ENCODE data around the gene SEMA6A.
A peak's percentile ranks its signal among the peaks of the same experiment; 100 is the strongest.

The SEMA6A gene

DNA sequence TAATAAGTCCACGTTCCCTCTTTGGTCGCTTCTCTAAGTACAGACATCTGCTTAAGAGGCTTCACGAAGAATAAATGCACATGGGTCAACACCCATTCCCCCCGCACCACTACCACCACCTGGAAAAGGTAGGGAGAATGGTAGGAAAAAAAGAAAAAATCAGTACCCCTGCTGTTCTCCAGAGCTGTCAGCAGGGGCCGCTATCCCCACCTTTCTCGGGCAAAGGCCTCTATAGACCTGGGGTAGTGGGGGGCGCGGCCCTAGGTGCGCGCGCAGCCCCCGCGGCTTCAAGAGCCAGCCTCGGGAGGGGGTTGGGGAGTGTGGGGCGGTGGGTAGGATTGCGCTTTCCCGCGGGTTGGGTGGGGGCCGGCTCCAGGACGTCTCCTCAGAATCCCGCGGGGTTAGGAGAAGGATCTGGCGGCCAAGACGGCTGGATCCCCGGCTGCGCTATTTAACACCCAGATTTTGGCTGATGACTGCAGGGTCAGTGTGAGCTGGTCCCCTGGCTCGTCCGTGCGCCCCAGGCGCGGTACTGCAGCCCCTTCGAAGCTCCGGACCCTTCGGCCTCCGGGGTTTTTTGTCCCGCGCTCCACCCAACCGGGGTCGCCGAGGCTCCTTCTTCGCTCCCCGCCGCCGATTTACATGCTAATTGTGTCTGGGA, 1.6 kb upstream of the SEMA6A start:
- peak in 1 of 2 donors; percentile 33 for DNase-seq (ENCODE audit: low read depth in 2 of 2)

DNA sequence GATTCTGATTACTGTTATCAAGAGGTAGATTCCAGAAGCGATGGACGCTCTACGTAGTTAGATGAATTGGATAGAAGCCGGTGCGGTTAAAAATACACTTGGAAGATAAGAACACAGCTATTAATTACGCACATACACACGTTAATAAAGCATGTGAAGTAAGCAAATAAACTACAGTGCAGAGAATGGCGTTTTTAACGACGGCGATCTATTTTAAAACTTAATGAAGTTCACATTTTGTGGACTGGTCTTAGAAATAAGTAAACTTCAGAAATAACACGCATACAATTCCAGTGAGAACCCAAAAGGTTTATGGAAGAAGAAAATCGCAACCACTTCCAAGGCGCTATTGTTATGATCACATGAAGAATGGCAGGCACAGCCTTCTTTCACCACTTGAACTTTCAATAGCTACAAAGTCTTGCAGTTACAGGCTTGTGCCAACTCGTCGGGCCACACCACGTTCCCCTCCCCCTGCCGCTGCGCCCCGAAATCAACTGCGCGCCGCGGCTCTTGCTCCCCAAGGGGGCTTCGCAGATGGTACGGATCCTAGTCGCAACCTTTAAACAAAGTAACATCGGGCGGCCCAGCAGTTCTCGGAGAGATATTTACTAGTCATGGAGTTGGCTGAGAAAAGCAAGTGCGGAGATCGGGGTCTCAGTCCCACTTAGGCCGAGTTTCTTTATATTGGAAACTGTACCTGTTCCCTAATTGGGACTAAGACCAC, 866 bp upstream of the SEMA6A start:
- DNase-seq (ENCODE audit: low read depth in 2 of 2): no peak

DNA sequence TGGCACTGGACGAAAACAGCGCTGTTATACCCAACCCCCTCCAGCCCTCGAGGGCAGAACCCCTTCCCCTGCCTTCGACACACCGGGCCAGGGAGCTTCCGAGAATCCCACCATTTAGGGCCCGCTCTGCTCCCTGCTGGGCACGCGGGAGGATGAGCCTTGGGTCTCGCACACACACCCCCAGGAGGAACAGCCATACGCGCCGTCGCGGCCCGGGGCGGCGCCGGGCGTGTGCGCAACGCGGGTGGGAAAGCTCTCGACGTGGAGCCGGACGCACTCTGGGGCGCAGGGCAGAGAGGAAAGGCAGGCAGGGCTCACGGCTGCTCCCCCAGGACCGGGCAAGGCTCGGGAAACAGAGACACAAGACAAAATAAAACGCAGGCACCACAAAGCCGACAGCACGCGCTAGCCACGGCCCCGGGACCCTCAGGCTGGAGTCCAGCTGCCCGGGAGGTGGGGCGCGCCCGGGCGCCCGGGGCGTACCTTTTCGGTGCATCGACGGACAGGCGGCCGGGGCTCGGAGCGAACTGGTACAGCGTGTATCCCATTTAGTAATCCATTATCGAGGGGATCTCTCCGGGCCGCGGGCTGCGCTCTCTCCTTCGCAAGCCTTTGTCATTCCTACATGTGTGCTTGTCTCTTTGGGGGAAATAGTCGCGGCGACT, 789 bp downstream of the SEMA6A start:
- DNase-seq (ENCODE audit: low read depth in 2 of 2): no peak

DNA sequence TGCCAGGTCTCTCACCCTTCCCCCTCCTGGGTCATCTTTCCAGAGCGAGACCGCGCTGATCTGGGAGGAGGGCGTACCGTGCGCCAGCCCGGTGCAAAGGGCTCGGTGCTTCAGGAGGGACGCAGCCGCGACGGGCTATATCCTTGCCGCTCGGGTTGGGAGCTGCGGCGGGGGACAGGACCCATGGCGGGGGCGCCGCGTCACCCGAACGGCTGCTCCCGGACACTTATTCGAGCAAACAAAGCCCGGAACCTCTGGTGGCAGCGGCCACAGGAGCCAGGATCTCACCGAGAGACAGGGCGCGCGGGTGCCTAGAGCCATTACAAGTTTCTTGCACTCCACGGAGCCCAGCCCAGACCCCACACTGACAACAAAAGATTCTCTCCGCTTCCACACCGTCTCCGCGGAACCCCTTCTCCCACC, 1.3 kb downstream of the SEMA6A start:
- DNase-seq (ENCODE audit: low read depth in 2 of 2): no peak

DNA sequence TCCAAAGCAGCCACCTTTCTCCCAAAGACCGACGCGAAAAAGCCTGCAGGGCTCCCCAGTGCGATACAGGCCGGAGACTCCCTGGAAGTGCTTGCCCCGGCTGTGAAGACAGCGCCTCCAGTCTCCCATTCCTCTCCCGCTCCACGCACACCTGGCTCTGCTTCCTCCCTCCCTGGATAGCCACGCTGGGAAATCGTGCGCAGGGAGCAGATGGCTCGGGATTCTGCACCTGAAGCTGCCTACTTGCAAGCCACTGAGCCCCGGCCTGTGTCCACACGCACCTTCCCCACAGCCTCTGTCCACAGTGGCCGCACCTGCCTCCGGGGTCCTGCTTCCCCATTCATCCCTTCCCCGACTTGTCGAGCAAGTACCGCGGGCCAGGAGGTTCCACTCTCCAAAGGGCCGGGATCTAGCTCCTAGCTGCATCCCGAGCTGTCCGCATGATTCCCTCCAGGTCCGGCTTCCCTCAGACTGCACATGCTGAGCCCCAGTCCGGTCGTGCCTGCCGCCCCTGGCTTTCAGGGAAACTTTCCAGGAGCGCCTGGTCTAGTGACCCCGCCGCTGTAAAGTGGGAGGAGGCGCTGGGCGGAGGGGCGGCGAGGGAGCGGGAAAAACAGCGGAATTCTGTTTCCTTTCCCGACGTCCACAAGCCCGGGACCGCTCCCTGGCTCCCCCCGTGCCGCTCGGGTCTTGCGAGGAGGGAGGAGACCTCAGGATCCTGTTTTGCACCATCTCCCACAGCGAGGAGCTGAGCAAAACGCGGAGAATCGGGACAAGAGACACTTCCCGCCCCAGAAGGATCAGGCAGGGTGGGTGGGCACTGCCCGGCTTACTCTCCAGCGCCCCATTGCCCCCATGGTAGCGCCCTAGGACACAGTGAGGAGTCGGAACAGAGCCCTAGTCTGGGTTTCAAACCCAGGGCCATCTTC, 2.0 kb downstream of the SEMA6A start:
- DNase-seq (ENCODE audit: low read depth in 2 of 2): no peak

DNA sequence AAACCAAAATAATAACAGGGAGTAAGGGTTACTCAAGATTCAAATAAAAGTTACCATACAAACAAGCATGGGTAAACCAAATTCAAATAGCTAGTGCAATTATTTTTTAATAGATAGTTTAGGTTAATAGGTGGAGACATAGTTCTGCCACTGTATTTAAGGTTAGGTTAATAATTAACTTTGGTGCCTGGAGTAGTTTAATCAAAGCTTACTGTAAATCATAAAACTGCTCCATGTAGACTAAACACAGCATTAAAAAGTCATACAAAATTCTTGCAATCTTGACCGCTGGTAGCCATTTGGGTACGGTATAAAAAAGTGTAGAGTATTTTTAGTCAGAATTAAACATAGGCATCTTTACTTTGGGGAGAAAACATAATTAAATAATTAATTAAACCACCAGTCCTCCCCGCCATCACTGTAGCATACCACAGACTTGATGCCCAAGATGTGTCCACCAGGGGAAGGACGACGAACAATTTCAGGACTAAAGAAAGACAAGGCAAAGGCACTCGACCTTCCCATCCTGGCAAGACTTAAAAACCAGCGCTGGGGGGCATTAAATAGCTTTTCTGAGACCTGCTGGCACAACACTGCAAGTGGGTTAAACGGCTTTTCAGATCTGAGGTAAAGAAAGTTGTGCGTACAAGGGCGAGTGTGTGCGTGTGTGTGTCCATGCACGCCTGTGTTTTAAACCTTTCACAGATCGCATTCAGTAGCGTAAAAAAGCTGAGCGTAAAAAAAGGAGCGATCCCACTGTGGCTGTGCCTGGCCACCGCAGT, 2.9 kb downstream of the SEMA6A start:
- no peak for DNase-seq (ENCODE audit: low read depth in 2 of 2)

DNA sequence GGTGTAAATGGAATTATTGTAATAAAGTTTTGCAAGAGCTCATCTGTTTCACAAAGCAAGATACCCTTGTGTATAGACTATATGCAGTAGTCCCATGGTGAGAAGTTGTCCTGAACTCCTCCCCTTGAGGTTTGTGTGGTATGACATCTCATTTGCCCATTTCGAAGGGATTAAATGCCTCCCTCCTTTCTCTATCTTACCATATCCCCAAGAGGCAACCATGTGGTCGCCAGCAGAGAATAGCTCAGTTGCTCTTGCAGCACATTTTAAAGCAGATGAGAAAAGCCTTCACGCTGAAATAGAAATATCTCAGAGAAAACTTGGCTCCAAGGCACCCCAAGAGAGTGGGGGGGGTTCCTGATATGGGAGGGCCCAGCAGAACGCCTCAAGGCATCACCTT, 4.6 kb downstream of the SEMA6A start:
- DNase-seq (ENCODE audit: low read depth in 2 of 2): no peak

DNA sequence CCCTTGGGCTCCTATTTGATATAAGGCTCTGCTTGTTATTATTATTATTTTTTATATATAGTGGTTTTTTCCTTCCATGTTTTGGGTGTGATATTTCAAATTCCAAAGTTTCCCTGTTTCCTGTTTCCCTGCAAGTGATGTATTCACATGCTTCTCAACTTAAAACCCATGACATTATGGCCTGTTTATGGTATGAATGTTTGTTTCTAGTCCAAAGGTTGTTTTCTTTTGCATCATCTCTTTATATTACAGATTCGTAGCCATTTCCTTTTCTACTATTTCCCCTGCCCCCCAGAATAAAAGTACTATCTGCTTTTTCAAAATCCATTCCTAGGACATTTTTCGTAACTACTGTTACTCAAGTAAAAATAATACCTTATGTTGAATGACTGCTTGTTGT, 7.5 kb downstream of the SEMA6A start:
- no peak for DNase-seq (ENCODE audit: low read depth in 2 of 2)

DNA sequence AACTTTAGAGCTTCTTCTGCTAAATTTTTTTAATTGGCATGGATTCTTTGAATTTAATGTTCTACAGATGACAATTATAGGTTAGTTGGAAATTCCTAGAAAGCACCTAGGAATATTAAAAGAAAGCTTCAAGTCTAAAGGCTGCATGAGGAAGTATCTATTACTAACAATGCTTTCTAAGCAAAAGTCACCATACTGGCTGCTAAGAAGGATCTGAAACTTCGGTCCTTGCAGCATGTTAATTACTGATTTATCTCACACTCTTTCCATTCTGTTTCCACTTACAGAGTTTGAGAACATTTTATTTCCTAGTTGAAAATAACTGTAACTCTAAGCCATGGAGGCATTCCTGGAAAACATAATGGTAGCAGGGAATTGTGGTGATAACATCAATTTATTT, 8.4 kb downstream of the SEMA6A start:
- no peak for DNase-seq (ENCODE audit: low read depth in 2 of 2)

DNA sequence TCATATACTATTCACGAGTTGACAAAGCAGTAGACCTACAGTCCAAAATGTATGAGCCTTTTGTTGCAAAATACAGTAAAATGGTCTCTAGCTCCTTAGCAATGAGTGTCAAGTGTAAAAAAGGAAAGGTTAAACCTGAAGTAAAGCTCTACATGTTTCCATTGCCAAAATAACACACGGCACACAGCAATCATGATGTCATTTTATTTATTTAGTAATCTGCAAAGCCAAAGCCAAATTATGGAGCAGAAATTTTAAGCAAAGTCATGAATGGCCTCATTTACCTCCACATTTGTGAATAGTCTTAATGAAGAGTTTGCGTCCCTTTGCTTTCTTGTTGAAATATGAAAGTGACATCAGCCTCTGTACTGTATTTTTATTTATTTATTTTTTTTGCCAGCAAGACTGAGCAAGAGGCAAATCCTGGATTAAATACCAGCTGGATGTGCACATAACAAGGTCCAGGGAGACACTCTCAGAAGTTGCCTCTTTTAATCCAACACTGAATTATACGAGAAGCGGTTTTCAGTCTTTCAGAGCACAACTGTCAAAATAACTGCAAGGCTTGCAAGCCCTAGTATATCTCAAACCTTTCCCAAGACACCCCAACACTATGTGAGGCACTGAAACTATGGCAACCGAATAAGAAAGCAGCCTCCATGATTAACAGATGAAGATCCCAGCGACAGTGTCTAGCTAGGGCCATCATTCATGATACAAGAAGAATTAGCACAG, 9.7 kb downstream of the SEMA6A start:
- no peak for DNase-seq (ENCODE audit: low read depth in 2 of 2)

DNA sequence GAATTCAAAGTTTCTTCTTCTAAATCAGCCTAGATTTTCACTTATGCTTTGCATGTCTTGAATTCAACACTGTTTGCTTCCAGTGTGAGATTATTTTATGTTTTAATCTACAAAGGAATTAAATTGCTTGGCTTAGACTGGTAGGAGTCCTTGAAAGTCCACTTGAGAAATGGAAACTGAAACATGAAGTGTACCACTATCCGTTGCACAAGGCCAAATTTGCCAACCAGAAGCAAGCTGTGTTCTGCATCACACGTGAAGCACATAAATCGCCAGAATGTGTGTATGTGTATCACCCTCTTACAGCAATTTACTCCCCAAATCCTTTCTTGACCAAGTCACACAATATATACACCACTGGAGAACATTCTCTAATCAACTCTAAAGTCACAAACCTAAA, 10.3 kb downstream of the SEMA6A start:
- no peak for DNase-seq (ENCODE audit: low read depth in 2 of 2)

DNA sequence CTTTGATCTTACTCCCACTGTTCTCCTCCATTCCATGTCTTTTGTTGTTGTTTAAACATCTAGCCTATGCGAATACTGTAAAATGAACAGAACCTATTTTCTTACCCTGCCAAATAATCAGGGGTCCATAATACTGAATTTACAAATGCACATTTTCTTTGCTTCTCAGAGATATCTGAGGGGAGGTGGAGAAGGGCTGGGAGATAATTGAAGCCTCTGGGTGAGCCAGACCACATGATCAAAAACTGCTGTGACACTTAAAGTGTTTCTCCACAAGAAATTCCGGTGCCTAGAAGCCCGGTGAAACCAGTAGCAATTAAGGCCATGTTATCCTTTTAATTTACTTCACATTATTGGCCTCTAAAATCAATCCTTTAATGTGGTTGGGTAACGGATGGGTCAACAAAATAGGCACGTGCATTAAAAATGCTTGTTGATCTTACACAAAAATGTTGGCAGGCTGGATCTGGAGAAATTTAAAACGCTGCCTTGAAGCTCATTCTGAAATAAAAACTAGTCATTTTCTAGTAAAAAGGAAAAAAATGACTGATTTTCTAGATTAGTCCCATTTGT, 10.8 kb downstream of the SEMA6A start:
- no peak for DNase-seq (ENCODE audit: low read depth in 2 of 2)

DNA sequence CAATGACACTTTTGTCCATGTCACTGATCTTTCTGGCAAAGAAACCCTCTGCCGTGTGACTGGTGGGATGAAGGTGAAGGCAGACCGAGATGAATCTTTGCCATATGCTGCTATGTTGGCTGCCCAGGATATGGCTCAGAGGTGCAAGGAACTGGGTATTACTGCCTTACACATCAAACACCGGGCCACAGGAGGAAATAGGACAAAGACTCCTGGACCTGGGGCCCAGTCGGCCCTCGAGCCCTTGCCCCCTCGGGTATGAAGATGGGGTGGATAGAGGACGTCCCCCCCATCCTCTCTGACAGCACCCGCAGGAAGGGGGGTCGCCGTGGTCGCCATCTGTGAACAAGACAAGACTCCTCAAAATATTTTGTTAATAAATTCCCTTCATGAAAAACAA, 12.0 kb downstream of the SEMA6A start:
- DNase-seq (ENCODE audit: low read depth in 2 of 2): no peak

DNA sequence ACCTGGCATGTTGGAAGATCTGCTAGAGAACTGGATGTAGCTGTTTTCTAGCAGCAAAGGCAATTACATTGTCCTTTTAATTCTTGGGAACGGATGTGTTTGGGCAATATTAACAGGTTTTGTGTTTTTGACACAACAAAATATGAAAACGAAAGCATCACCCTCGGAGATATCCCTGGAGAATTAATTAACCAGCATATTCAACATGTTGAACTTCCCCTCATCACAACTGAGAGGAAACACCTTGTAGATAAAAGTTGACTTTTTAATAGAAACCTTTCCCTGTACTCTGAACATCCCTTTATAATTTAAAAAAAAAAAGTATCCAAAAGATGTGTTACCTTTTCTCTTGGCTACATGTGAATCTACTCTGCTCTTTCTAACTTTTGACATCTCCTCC, 13.0 kb downstream of the SEMA6A start:
- DNase-seq (ENCODE audit: low read depth in 2 of 2): no peak

DNA sequence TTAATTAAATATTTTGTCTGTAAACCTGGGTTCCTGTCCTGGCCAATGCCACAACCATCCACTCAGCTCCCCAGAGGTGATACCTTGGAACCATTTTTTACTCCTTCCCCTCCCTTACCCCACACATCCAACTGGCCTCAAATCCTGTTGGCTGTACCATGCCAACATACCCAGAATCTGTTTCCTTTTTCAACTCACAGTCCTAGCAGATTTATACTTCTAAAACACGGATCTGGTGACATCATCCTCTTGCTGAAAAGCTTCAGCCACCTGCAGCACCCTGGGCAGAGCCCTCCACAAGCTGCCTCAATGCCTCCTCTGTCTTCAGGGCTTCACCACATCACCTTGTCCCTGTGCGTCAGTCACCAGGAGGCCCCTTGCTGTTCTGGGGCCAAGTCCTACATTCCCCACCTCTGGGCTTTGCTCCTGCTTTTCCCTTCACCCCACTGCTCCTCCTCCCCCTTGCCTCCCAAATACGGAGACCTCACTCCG, 14.9 kb downstream of the SEMA6A start:
- DNase-seq (ENCODE audit: low read depth in 2 of 2): no peak

DNA sequence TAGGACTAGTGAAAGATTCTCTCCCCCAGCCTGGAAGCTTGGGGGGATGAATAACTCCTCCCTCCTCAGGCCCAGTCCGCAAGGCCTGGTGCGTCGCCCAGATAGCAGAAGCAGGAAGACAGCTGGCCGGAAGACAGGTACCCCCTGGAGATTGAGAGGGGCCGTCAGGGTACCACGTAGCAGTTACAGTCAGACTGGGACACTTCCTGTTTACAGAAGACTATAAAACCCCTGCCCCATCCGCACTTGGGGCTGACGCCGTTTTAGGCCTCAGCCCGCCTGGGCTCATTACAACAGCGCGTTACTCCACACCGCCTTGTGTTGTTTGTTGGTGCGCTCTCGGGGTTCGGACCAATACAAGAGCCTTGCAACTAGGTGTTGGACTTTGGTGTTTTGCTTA, 15.4 kb downstream of the SEMA6A start:
- DNase-seq (ENCODE audit: low read depth in 2 of 2): no peak

DNA sequence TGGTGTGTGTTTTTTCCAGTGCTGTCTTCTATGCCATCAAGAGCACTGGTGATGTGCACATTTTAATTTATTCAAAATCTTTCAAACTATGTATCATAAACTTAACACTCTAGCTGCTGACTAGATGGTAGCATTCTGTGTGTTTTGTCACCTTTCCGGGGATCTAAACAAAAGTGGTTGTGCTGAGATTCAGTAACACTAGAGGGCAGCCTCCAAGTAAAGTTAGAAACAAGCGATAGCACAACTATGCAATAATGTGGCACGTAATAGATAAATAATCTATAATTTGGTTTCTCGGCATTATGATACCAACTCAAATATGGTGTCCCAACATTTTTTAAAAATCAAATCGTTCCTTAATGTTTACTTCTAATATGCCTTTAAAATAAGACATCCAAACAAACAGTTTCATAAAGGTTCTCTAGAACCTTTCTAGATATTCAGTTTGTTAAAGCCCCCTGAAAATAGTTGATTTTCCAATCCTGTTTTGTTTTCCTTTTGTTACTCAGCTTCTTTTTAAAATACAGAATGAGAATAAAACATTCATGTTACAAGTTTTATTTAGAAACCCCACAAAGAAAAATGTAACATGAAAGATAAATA, 16.9 kb downstream of the SEMA6A start:
- DNase-seq (ENCODE audit: low read depth in 2 of 2): no peak

DNA sequence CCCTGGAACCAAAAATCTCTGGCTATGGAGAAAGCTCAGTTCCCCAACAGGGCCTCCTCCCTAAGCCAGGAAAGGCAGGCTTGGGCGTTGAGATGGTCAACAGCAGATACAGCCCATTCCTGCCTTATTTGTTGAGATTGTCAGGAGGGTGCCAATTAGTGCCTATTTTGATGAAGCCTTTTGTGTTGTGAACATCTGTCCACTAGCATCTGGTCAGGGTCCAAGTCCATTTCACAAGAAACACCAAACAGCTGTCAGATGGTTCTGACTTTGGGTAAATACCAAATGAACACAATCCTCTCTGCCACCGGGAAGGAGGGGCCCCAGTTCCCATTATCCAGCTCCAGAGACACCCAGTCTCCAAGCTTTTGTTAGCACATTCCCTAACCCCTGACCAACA, 19.9 kb downstream of the SEMA6A start:
- no peak for DNase-seq (ENCODE audit: low read depth in 2 of 2)

DNA sequence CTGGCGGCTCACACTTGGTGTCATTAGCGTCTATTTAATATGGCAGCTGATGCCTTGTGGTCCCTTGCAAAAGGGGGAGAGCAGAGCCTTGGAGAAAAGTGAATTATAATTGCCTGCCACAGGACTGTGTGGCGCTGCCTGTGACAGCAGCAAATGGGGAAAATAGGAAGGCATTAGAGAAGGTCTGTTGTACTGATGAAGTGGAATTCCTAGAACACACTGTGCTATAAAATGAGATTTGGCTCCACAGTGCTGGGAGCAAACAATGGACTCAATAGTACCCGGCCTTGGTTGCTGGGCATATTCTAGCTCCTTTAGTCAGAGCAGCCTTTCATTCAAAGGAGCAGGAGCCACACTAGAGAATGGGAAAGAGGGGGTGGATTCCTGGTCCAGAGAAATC, 21.3 kb downstream of the SEMA6A start:
- no peak for DNase-seq (ENCODE audit: low read depth in 2 of 2)

DNA sequence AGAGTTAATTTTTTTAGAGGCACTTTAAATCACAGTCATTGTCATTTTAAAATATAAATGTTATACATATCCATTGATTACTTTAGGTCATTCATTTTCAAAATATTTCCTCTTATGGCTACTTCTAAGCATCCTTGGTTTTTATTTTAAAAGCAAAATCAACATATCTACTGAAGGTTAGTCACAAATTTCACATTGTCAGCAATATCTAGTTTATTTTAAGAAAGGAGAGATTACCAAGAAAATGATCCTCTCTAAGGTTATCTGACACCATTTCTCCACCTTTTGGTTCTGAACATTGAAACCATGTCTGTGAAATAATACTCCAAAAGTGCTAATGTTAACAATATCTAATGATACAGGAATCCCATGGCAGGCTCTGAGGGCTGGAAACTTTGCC, 24.5 kb downstream of the SEMA6A start:
- no peak for DNase-seq (ENCODE audit: low read depth in 2 of 2)

All from activated CD4-positive, alpha-beta T cell treated with anti-CD3 and anti-CD28 coated beads for 24 hours (primary cell).